T-helper 17 cell (primary cell): ENCODE measurements around the gene COL6A6. TPM values are rescaled to one million over a fixed set of nuclear protein-coding genes. Genes with fewer than 3 reads are reported as not detected.

Experiments used
- ATAC-seq: fragments of 150-1000 bp; cut with Tn5 transposase; 2 replicates; pipeline ENCODE4 v1.10.0; 2021; ENCODE audit warnings: mild to moderate bottlenecking, moderate library complexity
- DNase-seq, 3 donors: peaks; one replicate each; pipeline versions ENCODE4 v3.0.0 to v3.0.0-alpha.2; 2020 to 2021
- H3K9me3 ChIP-seq: one replicate; pipeline ENCODE4 v1.7.0; 2013; ENCODE audit warnings: low read length, mild to moderate bottlenecking; ENCODE audit not compliant: control insufficient read depth, poor library complexity, severe bottlenecking
- H3K27ac Mint-ChIP-seq: one replicate; pipeline ENCODE4 v1.8.0; 2022; ENCODE audit warnings: mild to moderate bottlenecking, moderate library complexity, mixed read lengths
- H3K27me3 Mint-ChIP-seq: one replicate; pipeline ENCODE4 v1.8.0; 2022; ENCODE audit warnings: mixed read lengths
- H3K36me3 Mint-ChIP-seq: one replicate; pipeline ENCODE4 v1.8.0; 2022; ENCODE audit warnings: low read depth, mixed read lengths
- H3K4me1 Mint-ChIP-seq: one replicate; pipeline ENCODE4 v1.8.0; 2022; ENCODE audit warnings: mild to moderate bottlenecking, mixed read lengths
- H3K4me3 Mint-ChIP-seq: one replicate; pipeline ENCODE4 v1.8.0; 2022; ENCODE audit warnings: mild to moderate bottlenecking, moderate library complexity, mixed read lengths
- total RNA-seq, 4 donors: library from RNA in 2 of 4; stranded (reverse) in 2 of 4; gene quantifications; one replicate each; pipeline ENCODE4 v1.2.3 and lab custom pipeline; 2022 to 2026

The COL6A6 gene
- under 1 TPM; 0.02 to 0.16 TPM for total RNA-seq
- total RNA-seq (lab: John Stamatoyannopoulos, UW) = 0 to 0.15 reads per million in 2 donors

- H3K36me3 Mint-ChIP-seq = peaks cover 2% of the 10 kb centered on the region
- DNase-seq (no peak), ATAC-seq (no peak)
- no peak within 1 kb of the TSS for H3K27ac Mint-ChIP-seq
- H3K27me3 Mint-ChIP-seq = peaks cover 50% of the 10 kb centered on the region
- no peak within 1 kb of the TSS for H3K4me3 Mint-ChIP-seq
- H3K4me1 Mint-ChIP-seq = no peaks in the 10 kb centered on the region
- no peaks in the 10 kb centered on the region for H3K9me3 ChIP-seq
These were observed at the start of gene COL6A6 for GRCh38 chr3:130516645-130517512. Gene COL6A6, plus strand, starts transcription at chr3:130517177. Its CDS starts 43,188 bp downstream, at chr3:130560365.

GRCh38 chr3:130468311-130468710 lies 48.7 kb upstream of the COL6A6 start:
- DNase-seq (no peak), ATAC-seq (no peak)
- Mint-ChIP-seq H3K27me3 (peaks cover 37% of the 10 kb centered on the region), H3K27ac (no peak overlapping the region), H3K4me1 (no peaks in the 10 kb centered on the region), H3K36me3 (no peaks in the 10 kb centered on the region), H3K4me3 (no peak overlapping the region)
- no peaks in the 10 kb centered on the region for H3K9me3 ChIP-seq

GRCh38 chr3:130470126-130470525 lies 46.9 kb upstream of the COL6A6 start:
- H3K9me3 ChIP-seq = no peaks in the 10 kb centered on the region
- Mint-ChIP-seq H3K27ac (no peak overlapping the region), H3K27me3 (peaks cover 27% of the 10 kb centered on the region), H3K4me1 (no peaks in the 10 kb centered on the region), H3K36me3 (no peaks in the 10 kb centered on the region), H3K4me3 (no peak overlapping the region)
- no peak for ATAC-seq
- DNase-seq = no peak

- DNase-seq = no peak
- Mint-ChIP-seq H3K4me3 (no peak overlapping the region), H3K36me3 (no peaks in the 10 kb centered on the region), H3K27ac (no peak overlapping the region), H3K4me1 (no peaks in the 10 kb centered on the region), H3K27me3 (peaks cover 17% of the 10 kb centered on the region)
- no peak for ATAC-seq
- no peaks in the 10 kb centered on the region for H3K9me3 ChIP-seq
These were observed 43.6 kb upstream of the COL6A6 start for GRCh38 chr3:130473416-130473815.

- ATAC-seq = no peak
- Mint-ChIP-seq H3K27ac (no peak overlapping the region), H3K4me1 (no peaks in the 10 kb centered on the region), H3K36me3 (no peaks in the 10 kb centered on the region), H3K27me3 (peaks cover 6% of the 10 kb centered on the region), H3K4me3 (no peak overlapping the region)
- H3K9me3 ChIP-seq = no peaks in the 10 kb centered on the region
- DNase-seq = no peak
These were observed 36.2 kb upstream of the COL6A6 start for GRCh38 chr3:130480736-130481135.

GRCh38 chr3:130488288-130488687 lies 28.7 kb upstream of the COL6A6 start:
- no peaks in the 10 kb centered on the region for H3K9me3 ChIP-seq
- H3K27ac Mint-ChIP-seq = no peak overlapping the region
- H3K4me3 Mint-ChIP-seq = no peak overlapping the region
- H3K27me3 Mint-ChIP-seq = peaks cover 21% of the 10 kb centered on the region
- DNase-seq (no peak), ATAC-seq (no peak)
- no peaks in the 10 kb centered on the region for H3K4me1 Mint-ChIP-seq
- H3K36me3 Mint-ChIP-seq = no peaks in the 10 kb centered on the region

- H3K27me3 Mint-ChIP-seq = peaks cover 21% of the 10 kb centered on the region
- DNase-seq (no peak), ATAC-seq (no peak)
- no peaks in the 10 kb centered on the region for H3K4me1 Mint-ChIP-seq
- H3K27ac Mint-ChIP-seq = no peak overlapping the region
- H3K4me3 Mint-ChIP-seq = no peak overlapping the region
- no peaks in the 10 kb centered on the region for H3K9me3 ChIP-seq
- H3K36me3 Mint-ChIP-seq = no peaks in the 10 kb centered on the region
These were observed 28.1 kb upstream of the COL6A6 start for GRCh38 chr3:130488769-130489450.

GRCh38 chr3:130490241-130490640 lies 26.7 kb upstream of the COL6A6 start:
- Mint-ChIP-seq H3K4me1 (no peaks in the 10 kb centered on the region), H3K36me3 (no peaks in the 10 kb centered on the region), H3K4me3 (no peak overlapping the region), H3K27me3 (peaks cover 21% of the 10 kb centered on the region), H3K27ac (no peak overlapping the region)
- DNase-seq (no peak), ATAC-seq (no peak)
- no peaks in the 10 kb centered on the region for H3K9me3 ChIP-seq

- ATAC-seq (no peak), DNase-seq (no peak)
- no peaks in the 10 kb centered on the region for H3K9me3 ChIP-seq
- no peak overlapping the region for H3K4me3 Mint-ChIP-seq
- H3K27ac Mint-ChIP-seq = no peak overlapping the region
- H3K27me3 Mint-ChIP-seq = peaks cover 21% of the 10 kb centered on the region
- H3K36me3 Mint-ChIP-seq = no peaks in the 10 kb centered on the region
- no peaks in the 10 kb centered on the region for H3K4me1 Mint-ChIP-seq
These were observed 25.5 kb upstream of the COL6A6 start for GRCh38 chr3:130491431-130491830.

GRCh38 chr3:130504701-130505100 lies 12.3 kb upstream of the COL6A6 start:
- Mint-ChIP-seq H3K36me3 (no peaks in the 10 kb centered on the region), H3K4me3 (no peak overlapping the region), H3K27me3 (peaks cover 44% of the 10 kb centered on the region), H3K27ac (no peak overlapping the region), H3K4me1 (no peaks in the 10 kb centered on the region)
- H3K9me3 ChIP-seq = no peaks in the 10 kb centered on the region
- ATAC-seq = no peak
- no peak for DNase-seq

- no peak for DNase-seq
- no peak for ATAC-seq
- H3K9me3 ChIP-seq = no peaks in the 10 kb centered on the region
- Mint-ChIP-seq H3K4me3 (no peak overlapping the region), H3K27ac (no peak overlapping the region), H3K4me1 (no peaks in the 10 kb centered on the region), H3K36me3 (no peaks in the 10 kb centered on the region), H3K27me3 (peaks cover 52% of the 10 kb centered on the region)
These were observed 10.9 kb upstream of the COL6A6 start for GRCh38 chr3:130506031-130506430.

GRCh38 chr3:130507746-130508145 lies 9.2 kb upstream of the COL6A6 start:
- H3K9me3 ChIP-seq = no peaks in the 10 kb centered on the region
- no peaks in the 10 kb centered on the region for H3K36me3 Mint-ChIP-seq
- DNase-seq (no peak), ATAC-seq (no peak)
- peaks cover 59% of the 10 kb centered on the region for H3K27me3 Mint-ChIP-seq
- no peaks in the 10 kb centered on the region for H3K4me1 Mint-ChIP-seq
- H3K4me3 Mint-ChIP-seq = no peak overlapping the region
- H3K27ac Mint-ChIP-seq = no peak overlapping the region

- H3K9me3 ChIP-seq = no peaks in the 10 kb centered on the region
- Mint-ChIP-seq H3K36me3 (no peaks in the 10 kb centered on the region), H3K27ac (no peak overlapping the region), H3K4me1 (no peaks in the 10 kb centered on the region), H3K27me3 (peaks cover 59% of the 10 kb centered on the region), H3K4me3 (no peak overlapping the region)
- DNase-seq (no peak), ATAC-seq (no peak)
These were observed 8.0 kb upstream of the COL6A6 start for GRCh38 chr3:130509008-130509407.
